Renal cortical epithelial cell (primary cell): ENCODE results near the gene KDM1A. TPM values are rescaled to one million over a fixed set of nuclear protein-coding genes. Genes with fewer than 3 reads are reported as not detected.
A peak's percentile ranks its signal among the peaks of the same experiment; 100 is the strongest.

ENCODE experiments used
- DNase-seq: peaks from one replicate; pipeline ENCODE4 v3.0.0-alpha.2; 2011; ENCODE audit warnings: low read depth
- total RNA-seq: library from RNA; depleted of rRNA; stranded (reverse); fragments of >200 nt; gene quantifications from 2 replicates; pipeline ENCODE4 v1.2.3, GENCODE V29; 2014

KDM1A gene
- total RNA-seq, 1 donor from 2014 or later = 112 TPM

- peak; percentile 87 for DNase-seq
Measured at GRCh38 chr1:23013657-23014056, 5.6 kb upstream of the KDM1A start.

GRCh38 chr1:23018661-23019093 is 591 bp upstream of the KDM1A start:
- no peak for DNase-seq

GRCh38 chr1:23019863-23020625 is 776 bp downstream of the KDM1A start:
- peak; percentile 27 for DNase-seq

DNA sequence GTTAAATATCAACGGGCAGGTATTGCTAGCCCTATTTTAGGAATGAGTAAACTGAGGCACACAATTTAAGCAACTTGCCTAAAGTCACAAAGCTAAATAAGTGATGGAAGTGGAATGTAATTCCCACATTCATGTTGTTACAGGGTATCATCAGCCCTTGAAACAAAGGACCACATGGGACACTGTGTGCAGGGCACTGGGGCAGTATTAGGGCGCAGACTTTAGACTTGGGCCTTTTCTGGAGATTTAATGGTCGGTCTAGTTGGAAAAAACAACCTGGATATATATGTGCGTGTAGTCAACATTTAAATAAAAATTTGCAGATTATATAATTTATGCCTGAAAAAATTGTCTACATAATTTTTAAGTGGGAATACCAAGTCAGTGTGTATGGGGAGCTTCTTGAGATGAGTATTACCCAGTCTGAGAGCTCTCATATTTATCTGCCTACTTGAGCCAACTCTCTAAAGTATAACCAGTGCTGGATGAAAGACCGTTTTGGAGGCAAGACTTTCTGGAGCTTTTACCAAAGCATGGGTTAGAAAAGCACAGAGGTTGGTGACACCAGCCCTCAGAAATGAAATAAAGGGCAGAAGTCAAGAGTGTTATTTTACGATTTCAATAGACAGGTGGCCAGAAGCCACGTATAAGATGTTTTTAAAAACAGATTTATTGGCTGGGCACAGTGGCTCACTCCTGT is 1.6 kb downstream of the KDM1A start:
- no peak for DNase-seq

GRCh38 chr1:23021834-23022233 is 2.6 kb downstream of the KDM1A start:
- no peak for DNase-seq

- DNase-seq = no peak
Measured at GRCh38 chr1:23023174-23023845, 4.0 kb downstream of the KDM1A start.

DNA sequence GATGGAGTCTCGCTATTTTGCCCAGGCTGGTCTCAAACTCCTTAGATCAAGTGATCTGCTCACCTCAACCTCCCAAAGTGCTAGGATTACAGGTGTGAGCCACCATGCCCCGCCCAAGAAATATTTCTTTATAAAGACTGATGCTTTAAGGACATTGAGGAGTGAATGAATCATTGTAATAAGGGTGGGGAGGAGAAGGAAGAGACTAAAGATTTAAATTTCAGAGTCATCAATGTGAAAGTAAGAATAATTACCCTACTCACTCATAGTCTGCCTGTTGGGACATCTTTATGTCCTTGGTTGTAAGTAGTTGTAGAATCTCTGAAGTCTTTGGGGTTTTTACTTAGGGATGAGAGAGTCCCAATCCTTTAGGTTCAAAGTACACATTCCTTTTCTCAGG is 7.3 kb downstream of the KDM1A start:
- no peak for DNase-seq

DNA sequence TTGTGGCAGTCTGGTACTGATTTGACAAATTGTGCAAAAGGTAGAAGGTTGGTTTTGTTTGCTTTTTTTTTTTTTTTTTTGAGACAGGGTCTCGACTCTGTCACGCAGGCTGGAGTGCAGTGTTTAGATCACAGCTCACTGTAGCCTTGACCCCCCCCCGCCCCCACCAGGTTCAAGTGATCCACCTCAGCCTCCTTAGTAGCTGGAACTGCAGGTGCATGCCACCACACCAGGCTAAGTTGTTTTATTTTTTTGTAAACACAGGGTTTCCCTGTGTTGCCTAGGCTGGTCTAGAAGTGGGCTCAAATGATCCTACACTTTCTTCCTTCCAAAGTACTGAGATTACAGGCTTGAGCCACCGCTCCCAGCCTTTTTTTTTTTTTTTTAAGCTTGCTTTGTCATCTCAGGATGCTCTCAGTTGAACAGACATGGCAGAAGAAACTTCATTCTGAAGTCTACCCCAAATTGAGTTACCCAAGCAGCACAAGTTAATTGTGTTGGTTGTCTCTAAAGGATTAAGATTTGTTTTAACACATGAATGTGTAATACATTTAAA is 8.2 kb downstream of the KDM1A start:
- no peak for DNase-seq

DNA sequence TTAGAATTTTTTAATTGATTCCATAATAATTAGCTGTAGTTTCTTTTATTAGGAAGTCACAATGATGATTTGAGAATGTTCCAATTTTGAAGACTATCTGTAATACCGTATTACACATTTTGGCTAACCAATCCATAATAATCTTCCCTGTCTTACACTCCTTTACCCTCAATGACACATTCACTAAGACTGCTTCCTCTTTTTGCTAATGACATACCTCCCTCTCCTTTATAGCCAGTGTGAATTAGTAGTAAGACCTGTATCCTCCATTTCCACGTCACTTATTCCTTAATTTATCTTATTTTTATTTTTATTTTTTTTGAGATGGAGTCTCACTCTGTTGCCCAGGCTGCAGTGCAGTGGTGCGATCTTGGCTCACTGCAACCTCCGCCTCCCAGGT is 10.1 kb downstream of the KDM1A start:
- DNase-seq = no peak

DNA sequence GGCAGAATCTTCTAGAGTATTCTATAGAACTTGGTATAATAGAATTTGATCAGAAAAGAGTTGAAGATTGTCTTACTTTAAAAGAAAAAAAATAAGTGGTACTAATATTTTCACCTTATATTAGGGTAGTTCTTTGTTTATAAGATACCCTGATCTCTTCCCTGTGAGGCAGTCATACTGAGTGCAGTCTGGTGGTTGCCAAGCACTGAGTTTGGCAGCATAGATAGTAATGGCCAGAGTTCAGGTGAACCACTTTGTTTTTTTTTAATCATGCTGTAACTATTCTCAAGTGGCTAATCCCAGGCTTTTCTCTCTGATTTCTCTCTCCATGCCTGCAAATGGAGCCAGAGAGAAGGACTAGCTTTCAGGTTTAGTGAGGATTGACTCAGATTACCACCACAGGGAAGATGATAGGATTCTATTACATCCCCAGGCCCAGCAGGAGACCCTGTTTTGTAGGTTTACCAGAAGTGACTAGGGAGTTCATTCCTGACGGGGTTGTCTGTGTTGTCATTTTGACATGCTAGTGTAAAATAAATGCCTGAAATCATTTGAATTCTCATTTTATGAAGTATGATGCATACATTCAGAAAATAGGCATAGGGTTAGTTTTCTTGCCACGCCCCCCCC is 16.7 kb downstream of the KDM1A start:
- no peak for DNase-seq

GRCh38 chr1:23037081-23037740 is 17.9 kb downstream of the KDM1A start:
- peak; percentile 23 for DNase-seq

- DNase-seq = no peak
Measured at GRCh38 chr1:23039308-23039826, 20.1 kb downstream of the KDM1A start.

- no peak for DNase-seq
Measured at GRCh38 chr1:23040509-23040908, 21.2 kb downstream of the KDM1A start.

GRCh38 chr1:23044035-23044434 is 24.8 kb downstream of the KDM1A start:
- no peak for DNase-seq

- no peak for DNase-seq
Measured at GRCh38 chr1:23050201-23050600, 30.9 kb downstream of the KDM1A start.

- DNase-seq = no peak
Measured at GRCh38 chr1:23051290-23051909, 32.1 kb downstream of the KDM1A start.

GRCh38 chr1:23057301-23057700 is 38.0 kb downstream of the KDM1A start:
- no peak for DNase-seq

- no peak for DNase-seq
Measured at GRCh38 chr1:23062271-23062670, 43.0 kb downstream of the KDM1A start.

DNA sequence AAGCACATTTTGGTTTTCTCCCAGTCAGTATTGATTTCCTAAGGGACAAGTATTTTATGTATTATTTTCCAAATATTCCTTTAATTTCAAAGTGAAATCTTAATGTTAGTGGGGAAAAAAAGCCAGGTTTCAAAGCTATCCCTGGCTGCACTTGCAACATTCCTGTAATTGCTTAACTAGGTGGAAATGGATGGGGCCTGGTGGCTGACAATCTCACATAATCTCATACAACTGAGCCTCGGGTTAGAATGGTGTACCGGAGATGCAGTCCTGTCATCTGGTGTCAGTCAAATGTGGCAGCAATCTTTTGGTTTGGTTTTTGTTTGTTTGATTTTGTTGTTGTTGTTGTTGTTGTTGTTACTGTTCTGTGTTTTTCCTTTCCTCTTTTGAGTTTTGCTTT is 46.1 kb downstream of the KDM1A start:
- no peak for DNase-seq

GRCh38 chr1:23066075-23066474 is 46.8 kb downstream of the KDM1A start:
- no peak for DNase-seq

DNA sequence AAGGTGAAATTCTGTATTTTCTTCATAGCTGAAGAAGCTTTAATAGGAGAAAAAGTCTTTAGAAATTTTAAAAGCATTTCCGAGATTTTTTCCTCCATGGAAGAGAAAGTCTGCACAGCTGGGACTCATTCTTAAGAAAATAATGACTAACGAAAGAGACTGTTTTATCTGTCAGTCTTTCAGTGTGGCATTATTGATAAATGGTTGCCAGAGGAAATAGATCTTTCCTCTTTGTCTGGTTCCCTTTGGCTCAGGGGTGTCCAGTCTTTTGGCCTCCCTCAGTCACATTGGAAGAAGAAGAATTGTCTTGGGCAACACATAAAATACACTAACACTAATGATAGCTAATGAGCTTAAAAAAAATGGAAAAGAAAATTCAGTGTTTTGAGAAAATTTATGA is 49.9 kb downstream of the KDM1A start:
- DNase-seq = no peak
